Endodermal cell (in vitro differentiated cells): ENCODE measurements around the gene HSDL2. TPM values are rescaled to one million over a fixed set of nuclear protein-coding genes. Genes with fewer than 3 reads are reported as not detected.

Source experiments
- DNase-seq: peaks from one replicate; pipeline ENCODE4 v3.0.0-alpha.2; 2017
- H3K27ac ChIP-seq: 2 replicates; pipeline ENCODE4 v1.5.1; 2013; ENCODE audit warnings: mild to moderate bottlenecking, low read depth, low read length, moderate library complexity
- H3K27me3 ChIP-seq: 2 replicates; pipeline ENCODE4 v1.6.1; 2013; ENCODE audit warnings: mild to moderate bottlenecking, low read length, moderate library complexity; ENCODE audit not compliant: insufficient read depth, control insufficient read depth, poor library complexity, severe bottlenecking
- H3K36me3 ChIP-seq: 2 replicates; pipeline ENCODE4 v1.7.0; 2013; ENCODE audit warnings: mild to moderate bottlenecking, low read length, moderate library complexity; ENCODE audit not compliant: control insufficient read depth, insufficient read depth
- H3K4me1 ChIP-seq: one replicate; pipeline ENCODE4 v1.7.0; 2013; ENCODE audit warnings: low read length; ENCODE audit not compliant: control insufficient read depth, insufficient read depth
- H3K4me3 ChIP-seq: 2 replicates; pipeline ENCODE4 v1.5.1; 2013; ENCODE audit warnings: mild to moderate bottlenecking, low read length, moderate library complexity
- H3K9ac ChIP-seq: 2 replicates; pipeline ENCODE4 v1.6.1; 2013; ENCODE audit warnings: mild to moderate bottlenecking, low read length, moderate library complexity; ENCODE audit not compliant: poor library complexity, severe bottlenecking; ENCODE audit errors: extremely low read depth
- H3K9me3 ChIP-seq: 2 replicates; pipeline ENCODE4 v1.6.1; 2013; ENCODE audit warnings: mild to moderate bottlenecking, low read length, moderate library complexity; ENCODE audit not compliant: control insufficient read depth
- H3K27ac Mint-ChIP-seq: 2 replicates; pipeline ENCODE4 v1.8.0; 2020; ENCODE audit warnings: mixed read lengths
- H3K27me3 Mint-ChIP-seq: 2 replicates; pipeline ENCODE4 v1.8.0; 2021; ENCODE audit warnings: mild to moderate bottlenecking, mixed read lengths; ENCODE audit not compliant: insufficient read depth
- H3K36me3 Mint-ChIP-seq: 2 replicates; pipeline ENCODE4 v1.8.0; 2020; ENCODE audit warnings: low read depth, mixed read lengths
- H3K4me1 Mint-ChIP-seq: 2 replicates; pipeline ENCODE4 v1.8.0; 2020; ENCODE audit warnings: mixed read lengths
- H3K4me3 Mint-ChIP-seq: 2 replicates; pipeline ENCODE4 v1.8.0; 2020; ENCODE audit warnings: mild to moderate bottlenecking, moderate library complexity, mixed read lengths
- H3K9me3 Mint-ChIP-seq: 2 replicates; pipeline ENCODE4 v1.8.0; 2020; ENCODE audit warnings: mild to moderate bottlenecking, mixed read lengths
- CTCF ChIP-seq: fragments of 200-600 bp; sonication (generic); conservative IDR thresholded peaks from 2 replicates; pipeline ENCODE4 v1.5.0; 2021; ENCODE audit warnings: antibody characterized with exemption, mild to moderate bottlenecking
- WGBS, 2 experiments: methylation state at CpG; one replicate each; pipeline versions ENCODE4 v1.1.5 to v1.1.7; 2013; ENCODE audit warnings: missing lambda C conversion rate in 2 of 2, mixed read lengths in 1 of 2; ENCODE audit not compliant: insufficient coverage in 1 of 2, insufficient read length in 1 of 2; 5-methylcytosine and 5-hydroxymethylcytosine counted together
- total RNA-seq, 2 donors: library from RNA; stranded (reverse); fragmentation: NEBNext Ultra II Directional in 1 of 2; extraction: Animal tissue kit (Norgen Biotek cat#: 25700) in 1 of 2; gene quantifications; 2 replicates in 1 of 2; 3 replicates in 1 of 2; pipeline ENCODE4 v1.2.1, GENCODE V29; 2021

The HSDL2 gene
- total RNA-seq, 2 donors from 2014 or later, result 22.5 to 29.1 TPM

DNA sequence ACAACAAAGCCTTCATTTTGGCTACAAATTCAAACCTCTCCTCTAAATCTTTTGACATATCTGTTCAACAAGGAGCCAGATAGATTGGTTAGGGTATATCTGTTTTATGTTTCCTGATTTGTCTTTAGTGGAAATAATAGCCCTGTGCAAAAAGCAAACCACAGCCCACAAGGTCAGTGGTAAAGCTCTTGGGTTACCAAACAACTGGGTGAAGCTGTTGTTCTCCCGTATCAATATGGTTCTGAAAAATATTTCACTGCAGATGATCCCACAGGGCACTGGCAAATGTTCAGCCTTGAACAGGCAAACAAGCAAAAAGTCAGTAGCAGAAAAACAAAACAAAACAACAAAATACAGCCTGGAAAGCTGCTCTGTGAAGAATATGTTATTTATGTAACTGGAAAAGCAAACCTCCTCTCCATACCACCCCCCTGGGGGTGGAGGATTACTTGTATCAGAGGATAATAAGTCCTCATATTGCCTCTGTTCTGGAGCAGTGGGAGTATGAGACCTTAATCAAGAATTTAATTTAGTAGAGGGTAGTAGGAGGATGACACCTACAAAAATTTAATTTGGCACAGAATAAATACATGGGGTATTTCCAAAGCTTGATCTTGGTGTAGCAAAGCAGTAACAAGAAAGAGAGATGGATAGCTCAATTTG lies 25.7 kb upstream of the HSDL2 start:
- Histone ChIP-seq H3K9me3 (no peaks in the 10 kb centered on the region), H3K4me1 (no peaks in the 10 kb centered on the region), H3K9ac (no peak overlapping the region), H3K4me3 (no peak overlapping the region), H3K27me3 (no peaks in the 10 kb centered on the region), H3K27ac (no peak overlapping the region), H3K36me3 (no peaks in the 10 kb centered on the region)
- H3K27me3 Mint-ChIP-seq, result no peaks in the 10 kb centered on the region
- H3K27ac Mint-ChIP-seq, result no peak overlapping the region
- H3K4me3 Mint-ChIP-seq, result no peak overlapping the region
- DNase-seq, result no peak
- 86 to 89% methylated on average over 1 of the region's 1 CpG for WGBS, 2 experiments
- H3K9me3 Mint-ChIP-seq, result no peaks in the 10 kb centered on the region
- peaks cover 8% of the 10 kb centered on the region for H3K4me1 Mint-ChIP-seq
- no peak for TF ChIP-seq CTCF
- no peaks in the 10 kb centered on the region for H3K36me3 Mint-ChIP-seq

- no peak overlapping the region for H3K4me3 ChIP-seq
- no peak overlapping the region for H3K9ac ChIP-seq
- H3K36me3 ChIP-seq, result no peaks in the 10 kb centered on the region
- no peaks in the 10 kb centered on the region for H3K36me3 Mint-ChIP-seq
- H3K27me3 ChIP-seq, result no peaks in the 10 kb centered on the region
- no peaks in the 10 kb centered on the region for H3K4me1 ChIP-seq
- H3K9me3 ChIP-seq, result no peaks in the 10 kb centered on the region
- H3K27me3 Mint-ChIP-seq, result no peaks in the 10 kb centered on the region
- H3K4me1 Mint-ChIP-seq, result peaks cover 7% of the 10 kb centered on the region
- no peak overlapping the region for H3K4me3 Mint-ChIP-seq
- H3K27ac ChIP-seq, result no peak overlapping the region
- WGBS, 2 experiments, result 80% methylated on average over 3 to 8 of the region's 8 CpGs
- no peak overlapping the region for H3K27ac Mint-ChIP-seq
- DNase-seq, result no peak
- no peaks in the 10 kb centered on the region for H3K9me3 Mint-ChIP-seq
- no peak for TF ChIP-seq CTCF
These were observed 24.4 kb upstream of the HSDL2 start for GRCh38 chr9:112355427-112355897.

GRCh38 chr9:112360047-112360804 lies 19.7 kb upstream of the HSDL2 start:
- no peak for DNase-seq
- Histone ChIP-seq H3K9me3 (no peaks in the 10 kb centered on the region), H3K4me1 (no peaks in the 10 kb centered on the region), H3K27ac (no peak overlapping the region), H3K36me3 (no peaks in the 10 kb centered on the region), H3K4me3 (no peak overlapping the region), H3K27me3 (no peaks in the 10 kb centered on the region), H3K9ac (no peak overlapping the region)
- TF ChIP-seq CTCF, result no peak
- no peak overlapping the region for H3K4me3 Mint-ChIP-seq
- 90 to 100% methylated on average over 1 to 5 of the region's 5 CpGs for WGBS, 2 experiments
- no peaks in the 10 kb centered on the region for H3K4me1 Mint-ChIP-seq
- no peaks in the 10 kb centered on the region for H3K27me3 Mint-ChIP-seq
- H3K9me3 Mint-ChIP-seq, result peaks cover 3% of the 10 kb centered on the region
- no peaks in the 10 kb centered on the region for H3K36me3 Mint-ChIP-seq
- H3K27ac Mint-ChIP-seq, result no peak overlapping the region
